ENCODE data around the gene SPRR2G.
"Not testable (repeated sequence)": the region's sequence is repeated elsewhere in the genome, so short reads cannot be mapped to it uniquely, and the experiment has no call there.

The SPRR2G gene

GRCh38 chr1:153150846-153151245 is at the start of gene SPRR2G:
SPRR2G (minus strand) TSS chr1:153150890; CDS start chr1:153150110, 780 bp downstream.
- no peak for DNase-seq

- no peak for DNase-seq
Measured at GRCh38 chr1:153195216-153195615, 44.5 kb upstream of the SPRR2G start.

- no peak for DNase-seq
Measured at GRCh38 chr1:153194331-153195050, 43.8 kb upstream of the SPRR2G start.

- peak; percentile 15 for DNase-seq
Measured at GRCh38 chr1:153192697-153193096, 42.0 kb upstream of the SPRR2G start.

GRCh38 chr1:153190373-153190772 is 39.7 kb upstream of the SPRR2G start:
- no peak for DNase-seq

- DNase-seq: not testable (repeated sequence)
Measured at GRCh38 chr1:153188301-153188700, 37.6 kb upstream of the SPRR2G start.

GRCh38 chr1:153180556-153180955 is 29.9 kb upstream of the SPRR2G start:
- no peak for DNase-seq

- DNase-seq: no peak
Measured at GRCh38 chr1:153178922-153179321, 28.2 kb upstream of the SPRR2G start.

- no peak for DNase-seq
Measured at GRCh38 chr1:153174624-153175023, 23.9 kb upstream of the SPRR2G start.

GRCh38 chr1:153168686-153169085 is 18.0 kb upstream of the SPRR2G start:
- DNase-seq: no peak

GRCh38 chr1:153155541-153155940 is 4.9 kb upstream of the SPRR2G start:
- no peak for DNase-seq

- no peak for DNase-seq
Measured at GRCh38 chr1:153152481-153152880, 1.8 kb upstream of the SPRR2G start.

GRCh38 chr1:153141377-153141776 is 9.3 kb downstream of the SPRR2G start:
- no peak for DNase-seq

- no peak for DNase-seq
Measured at GRCh38 chr1:153140484-153140883, 10.2 kb downstream of the SPRR2G start.

GRCh38 chr1:153133743-153134142 is 16.9 kb downstream of the SPRR2G start:
- no peak for DNase-seq

- DNase-seq: no peak
Measured at GRCh38 chr1:153133267-153133666, 17.4 kb downstream of the SPRR2G start.

- DNase-seq: not testable (repeated sequence)
Measured at GRCh38 chr1:153128688-153129087, 22.0 kb downstream of the SPRR2G start.

- no peak for DNase-seq
Measured at GRCh38 chr1:153127296-153127695, 23.4 kb downstream of the SPRR2G start.

- no peak for DNase-seq
Measured at GRCh38 chr1:153125536-153125935, 25.2 kb downstream of the SPRR2G start.

- not testable (repeated sequence) for DNase-seq
Measured at GRCh38 chr1:153123793-153124192, 26.9 kb downstream of the SPRR2G start.

- no peak for DNase-seq
Measured at GRCh38 chr1:153122831-153123421, 27.8 kb downstream of the SPRR2G start.

GRCh38 chr1:153120945-153121344 is 29.7 kb downstream of the SPRR2G start:
- no peak for DNase-seq

- DNase-seq: no peak
Measured at GRCh38 chr1:153119491-153119971, 31.2 kb downstream of the SPRR2G start.

GRCh38 chr1:153115264-153115663 is 35.4 kb downstream of the SPRR2G start:
- DNase-seq: not testable (repeated sequence)

GRCh38 chr1:153113416-153113815 is 37.3 kb downstream of the SPRR2G start, which contains the start of gene SPRR2F:
SPRR2F (minus strand) TSS chr1:153113516; CDS start chr1:153112733, 783 bp downstream.
- DNase-seq: no peak
